ENCODE results near the gene PRRX1.

Gene PRRX1

GRCh38 chr1:170624146-170624545 lies 39.8 kb upstream of the PRRX1 start:
- in situ Hi-C loops (cut with HindIII; ENCODE audit: low sequenced_read_pairs), result no loop called here
- H3K4me3 ChIP-seq (ENCODE audit: low read depth, low read length), result no peak overlapping the region
- DNase-seq (ENCODE audit: low read depth), result no peak
- no peak for TF ChIP-seq CTCF (IDR thresholded peaks at IDR 0.05; ENCODE audit: low read depth, low read length, missing control alignments)

GRCh38 chr1:170630977-170631376 lies 33.0 kb upstream of the PRRX1 start:
- TF ChIP-seq CTCF (IDR thresholded peaks at IDR 0.05; ENCODE audit: low read depth, low read length, missing control alignments), result no peak
- no peak overlapping the region for H3K4me3 ChIP-seq (ENCODE audit: low read depth, low read length)
- DNase-seq (ENCODE audit: low read depth), result no peak
- in situ Hi-C loops (cut with HindIII; ENCODE audit: low sequenced_read_pairs), result no loop called here

GRCh38 chr1:170634293-170634692 lies 29.6 kb upstream of the PRRX1 start:
- no peak for DNase-seq (ENCODE audit: low read depth)
- in situ Hi-C loops (cut with HindIII; ENCODE audit: low sequenced_read_pairs), result no loop called here
- H3K4me3 ChIP-seq (ENCODE audit: low read depth, low read length), result no peak overlapping the region
- TF ChIP-seq CTCF (IDR thresholded peaks at IDR 0.05; ENCODE audit: low read depth, low read length, missing control alignments), result no peak

DNA sequence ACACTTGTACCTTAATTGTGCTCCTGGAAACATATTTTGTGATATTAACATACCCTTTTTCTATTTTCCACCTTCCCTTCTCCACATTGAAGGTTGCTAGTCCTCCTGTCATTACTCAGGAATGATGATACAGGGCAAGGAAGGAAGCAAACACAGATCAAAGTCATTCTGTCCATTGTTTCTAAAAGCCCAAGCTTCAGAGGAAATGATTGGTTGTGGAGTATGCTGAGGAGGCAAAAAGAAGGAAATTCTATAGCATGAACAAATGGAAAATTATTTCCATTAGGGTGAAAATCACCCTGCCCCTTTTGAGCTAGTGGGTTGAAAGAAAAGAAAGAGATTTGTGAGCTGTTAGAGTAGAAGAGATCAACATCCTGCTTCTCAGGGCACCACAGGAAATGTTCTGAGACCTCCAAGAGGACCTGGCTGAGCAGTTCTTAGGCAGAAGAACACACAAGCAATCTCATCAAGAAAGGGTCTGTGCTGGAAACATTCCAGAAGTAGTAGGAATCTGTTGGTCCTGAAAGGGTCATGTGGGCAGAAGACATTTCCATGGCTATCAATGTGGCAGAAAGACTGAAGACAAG lies 29.0 kb upstream of the PRRX1 start:
- in situ Hi-C loops (cut with HindIII; ENCODE audit: low sequenced_read_pairs), result no loop called here
- DNase-seq (ENCODE audit: low read depth), result no peak
- TF ChIP-seq CTCF (IDR thresholded peaks at IDR 0.05; ENCODE audit: low read depth, low read length, missing control alignments), result no peak
- no peak overlapping the region for H3K4me3 ChIP-seq (ENCODE audit: low read depth, low read length)

DNA sequence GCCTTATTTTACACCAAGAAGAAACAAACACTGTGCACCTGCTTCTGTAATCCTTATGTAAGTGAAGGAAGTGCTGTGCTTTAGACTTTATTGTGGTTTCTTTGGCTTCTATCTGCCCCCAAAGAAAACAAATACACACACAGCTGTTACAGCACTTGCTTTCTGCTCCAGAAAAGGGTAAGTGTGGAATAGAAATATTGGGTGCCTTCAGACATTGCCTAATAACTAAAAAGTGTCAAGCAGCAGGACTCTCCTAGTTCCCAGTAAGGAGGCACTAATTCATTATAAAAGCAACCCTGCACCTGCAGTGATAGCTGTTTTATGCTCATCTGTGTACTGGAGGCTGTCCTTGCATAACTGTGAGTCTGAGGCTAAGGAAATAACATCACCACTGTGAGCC lies 23.4 kb upstream of the PRRX1 start:
- no peak overlapping the region for H3K4me3 ChIP-seq (ENCODE audit: low read depth, low read length)
- no peak for DNase-seq (ENCODE audit: low read depth)
- in situ Hi-C loops (cut with HindIII; ENCODE audit: low sequenced_read_pairs), result no loop called here
- no peak for TF ChIP-seq CTCF (IDR thresholded peaks at IDR 0.05; ENCODE audit: low read depth, low read length, missing control alignments)

- no peak for TF ChIP-seq CTCF (IDR thresholded peaks at IDR 0.05; ENCODE audit: low read depth, low read length, missing control alignments)
- no peak overlapping the region for H3K4me3 ChIP-seq (ENCODE audit: low read depth, low read length)
- DNase-seq (ENCODE audit: low read depth), result no peak
- in situ Hi-C loops (cut with HindIII; ENCODE audit: low sequenced_read_pairs), result loop anchor here (25.0 kb wide), 1 partner anchor 720 kb away; no protein-coding TSS in a partner anchor
Measured at GRCh38 chr1:170657275-170657853, 6.6 kb upstream of the PRRX1 start.

Measured in astrocyte of the cerebellum (primary cell).